H1 (cell line): Measurements from ENCODE around the gene NR2F1-AS1. TPM values are rescaled to one million over a fixed set of nuclear protein-coding genes. Genes with fewer than 3 reads are reported as not detected.

Experiments used
- CTCF ChIA-PET: fragments of 300-600 bp; sonication (Branson Sonifier 250); formaldehyde crosslinking; loops from one replicate; lab custom pipeline; 2021; ENCODE audit not compliant: partially characterized antibody; lab: Charles Lee
- POLR2A ChIA-PET: fragments of 300-600 bp; sonication (Branson Sonifier 250); formaldehyde crosslinking; loops from one replicate; lab custom pipeline; 2021; ENCODE audit warnings: inconsistent platforms; ENCODE audit not compliant: partially characterized antibody; lab: Charles Lee
- DNase-seq, 2 experiments: peaks; one replicate each; pipeline versions ENCODE4 v3.0.0 to v3.0.0-alpha.2; 2010 to 2022; ENCODE audit warnings: low spot score in 2 of 2, low read depth in 1 of 2, mixed read lengths in 1 of 2
- FAIRE-seq: peaks from 2 replicates; lab custom pipeline; 2011; peaks lifted over from hg19 to GRCh38; lab: Jason Lieb, UNC
- H2AFZ ChIP-seq: 2 replicates; pipeline ENCODE4 v1.8.1; 2012; ENCODE audit warnings: low read length, inconsistent platforms
- H2AK5ac ChIP-seq: 2 replicates; pipeline ENCODE4 v1.6.1; 2013; ENCODE audit warnings: low read depth, low read length
- H2BK120ac ChIP-seq: replicated peaks from 2 replicates; pipeline ENCODE3; 2013; ENCODE audit warnings: low read depth, low read length, inconsistent platforms
- H2BK12ac ChIP-seq: 2 replicates; pipeline ENCODE4 v1.6.1; 2013; ENCODE audit warnings: low read depth, low read length
- H2BK15ac ChIP-seq: 2 replicates; pipeline ENCODE4 v1.6.1; 2013; ENCODE audit warnings: low read length
- H2BK20ac ChIP-seq: 2 replicates; pipeline ENCODE4 v1.6.1; 2013; ENCODE audit warnings: low read length
- H2BK5ac ChIP-seq: 2 replicates; pipeline ENCODE4 v1.6.1; 2013; ENCODE audit warnings: low read depth, low read length
- H3K14ac ChIP-seq: 2 replicates; pipeline ENCODE4 v1.6.1; 2013; ENCODE audit warnings: inconsistent platforms; ENCODE audit not compliant: insufficient read length
- H3K18ac ChIP-seq: 2 replicates; pipeline ENCODE4 v1.6.1; 2013; ENCODE audit warnings: low read length; ENCODE audit errors: extremely low read depth
- H3K23ac ChIP-seq: 2 replicates; pipeline ENCODE4 v1.6.1; 2013; ENCODE audit warnings: inconsistent platforms; ENCODE audit not compliant: insufficient read length
- H3K23me2 ChIP-seq: 2 replicates; pipeline ENCODE4 v1.6.1; 2013; ENCODE audit warnings: low read depth, low read length
- H3K27ac ChIP-seq: 2 replicates; pipeline ENCODE4 v1.6.1; 2011; ENCODE audit warnings: low read depth, low read length, inconsistent platforms
- H3K27me3 ChIP-seq, 4 experiments: replicated peaks in 1 of 4; 1 replicate in 1 of 4; 2 replicates in 3 of 4; pipeline versions ENCODE4 v1.6.1 to v1.8.1; 2011 to 2013; ENCODE audit warnings: low read length in 3 of 4, mild to moderate bottlenecking in 3 of 4, inconsistent platforms in 2 of 4, mixed read lengths in 2 of 4, moderate library complexity in 1 of 4; ENCODE audit not compliant: control insufficient read depth in 3 of 4, insufficient read depth in 3 of 4; ENCODE audit errors: extremely low read depth in 1 of 4
- H3K36me3 ChIP-seq, 4 experiments: 2 replicates each; pipeline versions ENCODE4 v1.6.1 to v1.8.1; 2011 to 2013; ENCODE audit warnings: mild to moderate bottlenecking in 4 of 4, low read length in 3 of 4, moderate library complexity in 2 of 4, control low read depth in 1 of 4, inconsistent platforms in 1 of 4; ENCODE audit not compliant: insufficient read depth in 4 of 4, control insufficient read depth in 2 of 4
- H3K4ac ChIP-seq: replicated peaks from 2 replicates; pipeline ENCODE3; 2013; ENCODE audit warnings: low read length, low read depth, mixed read lengths, inconsistent platforms; ENCODE audit not compliant: insufficient read length
- H3K4me1 ChIP-seq, 4 experiments: replicated peaks in 1 of 4; 1 replicate in 1 of 4; 2 replicates in 3 of 4; pipeline versions ENCODE4 v1.6.1 to v1.8.1; 2011 to 2013; ENCODE audit warnings: low read length in 3 of 4, inconsistent platforms in 2 of 4, mixed read lengths in 1 of 4; ENCODE audit not compliant: insufficient read depth in 4 of 4, control insufficient read depth in 3 of 4
- H3K4me2 ChIP-seq, 2 experiments: 2 replicates each; pipeline versions ENCODE4 v1.6.1 to v1.8.1; 2011 to 2013; ENCODE audit warnings: low read depth in 2 of 2, low read length in 2 of 2, control low read depth in 1 of 2, inconsistent platforms in 1 of 2, mild to moderate bottlenecking in 1 of 2; ENCODE audit not compliant: insufficient read depth in 1 of 2
- H3K4me3 ChIP-seq, 4 experiments: fragments of 200-600, 300-600 bp in 1 of 4; sonication (generic), shearing (Covaris generic), sonication (Bioruptor Twin) in 1 of 4; 2 replicates each; pipeline versions ENCODE4 v1.5.1 to v1.8.1; 2011 to 2016; ENCODE audit warnings: low read length in 4 of 4, low read depth in 3 of 4, control low read depth in 2 of 4, inconsistent platforms in 2 of 4, mild to moderate bottlenecking in 2 of 4, mixed read lengths in 1 of 4, moderate library complexity in 1 of 4; ENCODE audit not compliant: insufficient read depth in 2 of 4; ENCODE audit errors: extremely low read depth in 1 of 4
- H3K56ac ChIP-seq: replicated peaks from 2 replicates; pipeline ENCODE3; 2013; ENCODE audit warnings: low read depth, mild to moderate bottlenecking, mixed read lengths, low read length, inconsistent platforms; ENCODE audit not compliant: insufficient read length
- H3K79me1 ChIP-seq: 2 replicates; pipeline ENCODE4 v1.6.1; 2013; ENCODE audit warnings: low read depth, low read length, control low read depth
- H3K79me2 ChIP-seq, 2 experiments: 2 replicates each; pipeline versions ENCODE4 v1.6.1 to v1.8.1; 2012 to 2013; ENCODE audit warnings: low read length in 2 of 2, mild to moderate bottlenecking in 2 of 2, inconsistent platforms in 1 of 2; ENCODE audit not compliant: insufficient read depth in 2 of 2, control insufficient read depth in 1 of 2
- H3K9ac ChIP-seq, 4 experiments: replicated peaks in 1 of 4; 1 replicate in 1 of 4; 2 replicates in 3 of 4; pipeline versions ENCODE4 v1.6.1 to v1.8.1; 2011 to 2013; ENCODE audit warnings: low read depth in 3 of 4, low read length in 3 of 4, control low read depth in 2 of 4, mild to moderate bottlenecking in 2 of 4, moderate library complexity in 2 of 4, inconsistent platforms in 1 of 4; ENCODE audit errors: extremely low read depth in 1 of 4
- H3K9me3 ChIP-seq, 2 experiments: 2 replicates each; pipeline versions ENCODE4 v1.6.1 to v1.8.1; 2012 to 2013; ENCODE audit warnings: mild to moderate bottlenecking in 2 of 2, moderate library complexity in 2 of 2, control low read depth in 1 of 2, inconsistent platforms in 1 of 2, low read depth in 1 of 2, low read length in 1 of 2, mixed read lengths in 1 of 2; ENCODE audit not compliant: insufficient read depth in 2 of 2
- H4K20me1 ChIP-seq, 2 experiments: replicated peaks in 1 of 2; 2 replicates each; pipeline versions ENCODE3 to v1.8.1; 2011 to 2013; ENCODE audit warnings: inconsistent platforms in 2 of 2, low read length in 2 of 2, mild to moderate bottlenecking in 1 of 2; ENCODE audit not compliant: insufficient read depth in 2 of 2, control insufficient read depth in 1 of 2
- H4K5ac ChIP-seq: 2 replicates; pipeline ENCODE4 v1.6.1; 2013; ENCODE audit warnings: low read length, low read depth, mixed read lengths, inconsistent platforms; ENCODE audit not compliant: insufficient read length
- H4K8ac ChIP-seq: 2 replicates; pipeline ENCODE4 v1.8.0; 2013; ENCODE audit warnings: mild to moderate bottlenecking, moderate library complexity, low read length, inconsistent platforms; ENCODE audit not compliant: insufficient read depth; ENCODE audit errors: extremely low read depth
- H4K91ac ChIP-seq: replicated peaks from 2 replicates; pipeline ENCODE3; 2013; ENCODE audit warnings: low read length, mixed read lengths, inconsistent platforms; ENCODE audit not compliant: insufficient read length
- CBX8 ChIP-seq: fragments of 300-800, 300-1000 bp; sonication (generic); IDR thresholded peaks from 2 replicates; pipeline ENCODE4 v1.7.1; 2016; ENCODE audit warnings: low read depth, low read length, borderline replicate concordance
- JUND ChIP-seq: IDR thresholded peaks from 2 replicates; pipeline ENCODE4 v1.6.1; 2011; ENCODE audit warnings: mild to moderate bottlenecking, improper control_type of control experiment, low read length
- KDM5A ChIP-seq: fragments of 200-600 bp; IDR thresholded peaks from 2 replicates; pipeline ENCODE4 v1.7.1; 2012; ENCODE audit warnings: mild to moderate bottlenecking, low read length, inconsistent platforms, mixed read lengths
- RNF2 ChIP-seq: fragments of 200-900, 300-1000 bp; sonication (generic); IDR thresholded peaks from 2 replicates; pipeline ENCODE4 v1.7.1; 2016; ENCODE audit warnings: borderline replicate concordance, low read depth, mild to moderate bottlenecking, antibody characterized with exemption, low read length; ENCODE audit not compliant: poor library complexity, severe bottlenecking; ENCODE audit errors: missing control alignments
- TCF12 ChIP-seq: IDR thresholded peaks from 2 replicates; pipeline ENCODE4 v1.6.1; 2011; ENCODE audit warnings: low read depth, mild to moderate bottlenecking, low read length
- ZNF274 ChIP-seq: IDR thresholded peaks from 2 replicates; pipeline ENCODE4 v1.7.0; 2012; ENCODE audit warnings: low read length, borderline replicate concordance; ENCODE audit errors: extremely low read depth
- WGBS, 2 experiments: shearing (Covaris generic) in 1 of 2; methylation state at CpG; one replicate each; pipeline versions ENCODE4 v1.1.6 to v1.1.7; 2013 to 2015; ENCODE audit warnings: low lambda C conversion rate in 2 of 2, mixed read lengths in 2 of 2, inconsistent platforms in 1 of 2, low coverage in 1 of 2, missing lambda C conversion rate in 1 of 2; ENCODE audit not compliant: insufficient replicate concordance in 2 of 2, insufficient coverage in 1 of 2, insufficient read length in 1 of 2; ENCODE audit errors: extremely low coverage in 1 of 2, missing lambda C conversion rate in 1 of 2; 5-methylcytosine and 5-hydroxymethylcytosine counted together
- polyA plus RNA-seq, 7 experiments: library from polyadenylated mRNA; depleted of rRNA in 3 of 7; stranded (reverse) in 5 of 7; unstranded in 2 of 7; fragments of >200 nt in 5 of 7; fragments of 200-250 nt in 2 of 7; gene quantifications; 1 replicate in 5 of 7; 2 replicates in 1 of 7; 4 replicates in 1 of 7; pipeline versions ENCODE4 v1.2.1 to v1.2.3, GENCODE V29; 2011 to 2013; ENCODE audit warnings: missing spikeins in 2 of 7, mixed read lengths in 2 of 7
- total RNA-seq: library from RNA; stranded (reverse); fragmentation: NEBNext Ultra II Directional; extraction: Animal tissue kit (Norgen Biotek cat#: 25700); gene quantifications from 2 replicates; pipeline ENCODE4 v1.2.1, GENCODE V29; 2021

NR2F1-AS1 gene
- total and polyA plus RNA-seq, 2 of the 8 experiments (the other 6 are each of a cell fraction or from before 2014, with no cell fraction given) = 1.6 to 5.6 TPM

- no peak for DNase-seq
- H2BK5ac ChIP-seq = no peak overlapping the region
- TF ChIP-seq KDM5A = no peak
- TF ChIP-seq RNF2 = peak; percentile 86
- TF ChIP-seq JUND = no peak
- 0 out of 2 replicates have a peak, but pooled peaks have one; percentile 42 for TF ChIP-seq CBX8
- 0 out of 2 replicates have a peak, but pooled peaks have one; percentile 2 for TF ChIP-seq TCF12
- TF ChIP-seq ZNF274 = no peak
- H3K18ac ChIP-seq = no peak overlapping the region
- ChIA-PET CTCF (interaction anchor here (0.8 to 2.2 kb wide), 5 partner anchors 10 to 242 kb away, joined by 3 to 17 read pairs (median 9); no protein-coding TSS in a partner anchor), POLR2A (interaction anchor here (0.6 to 1.2 kb wide), 2 partner anchors 26 to 650 kb away, joined by 3 to 4 read pairs; no protein-coding TSS in a partner anchor)
- no peak overlapping the region for H4K5ac ChIP-seq
- 12% methylated on average over 9 of the region's 9 CpGs; no CpG with 5 or more reads in 1 of the 2 experiments for WGBS, 2 experiments
- H2AFZ ChIP-seq = no peak overlapping the region
- FAIRE-seq = no peak
- H3K56ac ChIP-seq = no peak overlapping the region
- H3K79me2 ChIP-seq = no peaks in the 10 kb centered on the region
- peaks cover 83 to 98% (median 95%) of the 10 kb centered on the region in 4 experiments for H3K27me3 ChIP-seq
- H3K79me1 ChIP-seq = no peaks in the 10 kb centered on the region
- no peak overlapping the region for H2AK5ac ChIP-seq
- H2BK12ac ChIP-seq = no peak overlapping the region
- no peak overlapping the region for H4K91ac ChIP-seq
- no peak overlapping the region for H2BK15ac ChIP-seq
- no peak overlapping the region for H2BK20ac ChIP-seq
- H3K4me2 ChIP-seq = no peak overlapping the region
- no peak overlapping the region for H3K9ac ChIP-seq
- no peak overlapping the region for H3K4ac ChIP-seq
- H2BK120ac ChIP-seq = no peak overlapping the region
- no peak overlapping the region for H3K14ac ChIP-seq
- H4K8ac ChIP-seq = no peak overlapping the region
- H3K4me1 ChIP-seq = peaks cover 0 to 35% (median 25%) of the 10 kb centered on the region in 4 experiments; a peak in 6 of 7 replicates
- H4K20me1 ChIP-seq = peaks cover 6 to 24% of the 10 kb centered on the region in 2 experiments
- H3K9me3 ChIP-seq = no peaks in the 10 kb centered on the region
- H3K27ac ChIP-seq = no peak overlapping the region
- no peak overlapping the region for H3K23ac ChIP-seq
- H3K4me3 ChIP-seq = no peak overlapping the region
- peaks cover 0 to 2% (median 0%) of the 10 kb centered on the region in 4 experiments; a peak in 1 of 8 replicates for H3K36me3 ChIP-seq
- H3K23me2 ChIP-seq = peaks cover 11% of the 10 kb centered on the region; the same call in 1 of the 2 replicates
Measured at GRCh38 chr5:93576994-93577853, 3.8 kb downstream of the NR2F1-AS1 start.
